Hematopoietic multipotent progenitor cell (in vitro differentiated cells): ENCODE results near the gene CDK8. TPM values are rescaled to one million over a fixed set of nuclear protein-coding genes. Genes with fewer than 3 reads are reported as not detected.

Experiments
- DNase-seq, 3 donors: peaks; one replicate each; pipeline ENCODE4 v3.0.0-alpha.2; 2011 to 2015; ENCODE audit warnings: low read depth in 2 of 3, low spot score in 2 of 3
- small RNA-seq: library from RNA; depleted of rRNA; stranded (forward); fragments of <200 nt; gene quantifications from one replicate; pipeline ENCODE3, GENCODE V24; 2012
- total RNA-seq: library from RNA; depleted of rRNA; stranded (reverse); fragments of >200 nt; gene quantifications from one replicate; pipeline ENCODE4 v1.2.3, GENCODE V29; 2012

The CDK8 gene
- total RNA-seq, 1 donor = 10.0 TPM

DNA sequence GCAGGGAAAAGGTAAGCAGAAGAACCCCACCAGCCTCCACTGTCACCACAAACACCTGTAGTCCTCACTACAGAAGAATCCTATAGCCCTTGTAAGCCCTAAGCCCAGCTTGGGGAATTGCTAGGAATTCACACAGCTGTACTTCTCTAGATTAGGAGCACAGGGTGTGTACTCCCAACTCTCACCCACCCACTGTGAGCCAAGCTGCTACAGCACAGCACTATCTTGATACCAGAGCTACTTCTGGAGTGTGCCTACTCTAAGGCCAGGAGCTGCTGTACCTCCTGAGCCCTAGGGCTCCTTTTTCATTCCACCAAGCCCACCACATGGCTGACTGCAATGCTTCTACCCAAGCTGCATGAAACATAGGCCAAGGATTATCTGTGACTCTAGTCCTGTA is 181.2 kb downstream of the CDK8 start:
- no peak for DNase-seq

DNA sequence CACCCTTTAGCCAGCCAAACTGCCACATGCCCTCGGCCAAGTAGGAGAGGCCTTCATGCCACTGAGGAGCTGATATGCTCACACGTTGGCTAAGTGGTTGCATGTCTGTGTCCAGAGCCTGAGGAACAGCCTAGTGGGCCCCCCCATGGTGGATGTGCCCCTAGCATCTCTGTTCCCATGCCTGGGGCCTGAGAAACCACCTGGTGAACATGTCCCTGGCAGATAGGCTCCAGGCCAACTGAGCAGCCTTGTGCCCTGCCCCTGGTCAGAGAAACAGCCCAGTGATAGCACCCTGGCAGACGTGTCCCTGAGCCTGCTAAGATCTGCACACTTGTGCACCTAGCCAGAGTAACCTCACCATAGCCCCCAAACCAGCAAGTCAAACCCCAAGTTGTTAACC is 181.7 kb downstream of the CDK8 start:
- no peak for DNase-seq

- no peak for DNase-seq
Measured at GRCh38 chr13:26436914-26437313, 183.0 kb downstream of the CDK8 start.

- no peak for DNase-seq
Measured at GRCh38 chr13:26440111-26440510, 186.2 kb downstream of the CDK8 start.

GRCh38 chr13:26441476-26441875 is 187.5 kb downstream of the CDK8 start:
- no peak for DNase-seq

DNA sequence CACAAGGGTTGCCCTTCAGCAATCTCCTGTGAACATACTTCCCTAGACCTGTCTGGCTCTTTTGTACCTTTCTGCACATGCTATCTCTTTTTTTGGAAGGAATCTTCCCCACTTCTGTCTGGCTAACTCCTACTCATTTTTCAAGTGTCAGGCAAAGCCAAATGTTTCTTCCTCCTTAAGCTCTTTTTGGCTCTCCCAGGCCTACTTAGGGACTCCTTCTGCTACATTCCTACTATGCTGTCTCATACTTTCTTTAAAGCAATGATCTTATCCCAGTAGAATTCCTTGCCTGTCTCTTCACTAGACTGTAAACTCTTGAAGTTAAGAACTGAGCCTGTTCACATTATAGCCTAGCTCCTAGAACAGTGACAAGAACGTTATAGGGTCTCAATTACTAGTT is 188.6 kb downstream of the CDK8 start:
- DNase-seq = no peak

DNA sequence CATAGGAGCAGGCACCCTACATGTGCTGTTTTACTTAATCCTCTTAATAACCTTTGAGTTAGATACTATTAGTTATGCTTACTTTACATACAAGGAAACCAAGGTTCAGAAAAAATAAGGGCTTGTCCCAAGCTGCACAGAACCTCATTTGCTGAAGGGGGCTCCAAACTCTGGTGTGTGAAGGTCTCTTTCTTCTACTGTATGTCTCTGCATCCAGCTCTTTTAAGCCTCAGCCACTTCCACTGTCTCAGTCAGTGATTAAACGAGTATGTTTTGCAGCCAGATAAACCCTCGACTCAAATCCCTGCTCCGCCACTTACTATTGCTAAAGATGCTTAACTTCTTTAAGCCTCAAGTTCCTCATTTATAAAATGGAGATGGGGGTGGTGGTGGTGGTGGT is 191.2 kb downstream of the CDK8 start:
- DNase-seq = no peak

DNA sequence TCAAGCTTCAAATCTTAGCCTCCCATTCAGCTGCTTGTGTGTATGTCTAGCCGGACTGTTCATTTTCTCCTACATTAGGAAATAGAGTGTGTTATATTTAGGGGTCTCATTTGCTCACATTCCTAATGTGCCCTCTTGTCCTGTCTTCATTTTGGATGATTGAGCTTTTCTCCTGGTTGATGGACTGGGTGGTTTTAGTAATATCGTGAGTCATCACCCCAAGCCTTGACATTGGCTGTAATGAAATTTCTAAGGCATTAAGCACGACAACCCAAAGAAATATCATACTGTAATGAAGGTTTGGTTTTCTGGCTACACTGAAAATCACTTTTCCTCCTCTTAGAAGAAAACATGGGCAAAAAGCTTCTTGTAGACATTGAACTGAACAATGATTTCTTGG is 192.8 kb downstream of the CDK8 start:
- DNase-seq = no peak

DNA sequence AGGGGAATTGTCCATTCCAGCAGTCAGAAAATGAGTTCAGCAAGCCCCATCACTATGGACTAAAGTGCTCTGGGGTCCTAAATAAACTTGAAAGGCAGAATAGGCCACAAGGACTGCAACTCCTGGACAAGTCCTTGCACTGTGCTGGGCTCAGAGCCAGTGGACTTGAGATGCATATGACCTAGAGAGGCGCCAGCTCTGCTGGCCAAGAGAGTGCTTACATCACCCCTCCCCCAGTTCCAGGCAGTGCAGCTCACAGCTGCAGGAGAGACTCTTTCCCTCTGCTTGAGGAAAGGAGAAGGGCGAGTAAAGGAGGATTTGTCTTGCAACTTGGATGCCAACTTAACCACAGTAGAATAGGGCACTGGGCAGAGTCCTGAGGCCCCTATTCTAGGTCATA is 194.1 kb downstream of the CDK8 start:
- DNase-seq = no peak

DNA sequence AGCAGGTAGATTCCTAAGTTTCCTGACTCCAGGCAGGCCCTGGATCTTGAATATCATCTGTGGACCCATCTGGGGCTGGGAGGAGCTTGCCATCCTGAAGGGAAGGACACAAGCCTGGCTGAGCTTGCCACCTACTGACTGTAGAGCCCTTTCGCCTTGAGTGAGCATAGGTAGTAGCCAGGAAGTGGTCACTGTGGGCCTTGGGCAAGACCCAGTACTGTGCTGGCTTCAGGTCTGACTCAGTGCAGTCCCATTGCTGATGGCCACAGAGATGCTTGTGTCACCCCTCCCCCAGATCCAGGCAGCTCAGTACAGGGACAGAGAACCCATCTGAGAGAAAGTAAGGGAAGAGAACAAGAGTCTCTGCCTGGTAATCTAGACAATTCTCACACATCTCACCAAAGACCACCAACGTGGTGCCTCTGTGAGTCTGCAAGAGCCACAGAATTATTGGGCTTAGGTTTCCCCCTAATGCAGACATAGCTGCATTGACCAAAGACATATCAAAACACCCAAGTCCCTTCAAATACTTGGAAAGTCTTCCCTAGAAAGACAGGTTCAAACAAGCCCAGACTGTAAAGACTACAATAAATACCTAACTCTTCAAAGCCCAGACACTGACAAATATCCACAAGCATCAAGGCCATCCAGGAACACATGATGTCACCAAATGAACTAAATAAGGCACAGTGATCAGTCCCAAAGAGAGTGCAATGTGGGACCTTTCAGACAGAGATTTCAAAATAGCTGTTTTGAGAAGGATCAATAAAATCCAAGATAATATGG is 195.3 kb downstream of the CDK8 start:
- DNase-seq = no peak

Small RNAs within 50 kb of the gene (small RNA-seq; reads per million reads assigned to genes)
- not detected for gene RF02271

Other genes starting within 250 kb of the CDK8 start
- 0.27 TPM for gene SHISA2, start 202.1 kb upstream of the CDK8 start, total RNA-seq
- gene RNF6, start 31.8 kb upstream of the CDK8 start, total RNA-seq = 12.1 TPM